GM23338 (cell line): ENCODE data around the gene CA12. TPM values are rescaled to one million over a fixed set of nuclear protein-coding genes. Genes with fewer than 3 reads are reported as not detected.

Experiments
- ATAC-seq: fragments of 200-7000 bp; cut with Tn5 transposase; 3 replicates; pipeline ENCODE4 v1.9.1; 2020
- DNase-seq: peaks from one replicate; pipeline ENCODE4 v3.0.0-alpha.2; 2015; ENCODE audit warnings: low spot score
- H2AFZ ChIP-seq: fragments of 200-600 bp; sonication (generic); 2 replicates; pipeline ENCODE4 v1.8.0; 2016; ENCODE audit warnings: antibody characterized with exemption, mild to moderate bottlenecking, moderate library complexity
- H3F3A ChIP-seq: fragments of 200-600 bp; sonication (generic); replicated peaks from 2 replicates; pipeline ENCODE4 v1.8.0; 2017; ENCODE audit warnings: antibody characterized with exemption, mixed run types, low read depth
- H3K27ac ChIP-seq: fragments of 200-600 bp; sonication (generic); 2 replicates; pipeline ENCODE4 v1.6.1; 2016; ENCODE audit warnings: low read depth
- H3K27me3 ChIP-seq: fragments of 200-600 bp; sonication (generic); 2 replicates; pipeline ENCODE4 v1.8.0; 2016; ENCODE audit warnings: mild to moderate bottlenecking, mixed run types, moderate library complexity; ENCODE audit not compliant: insufficient read depth
- H3K36me3 ChIP-seq: fragments of 200-600 bp; sonication (generic); 2 replicates; pipeline ENCODE4 v1.8.0; 2016; ENCODE audit warnings: mild to moderate bottlenecking; ENCODE audit not compliant: insufficient read depth
- H3K4me1 ChIP-seq: fragments of 200-600 bp; sonication (generic); 2 replicates; pipeline ENCODE4 v1.8.0; 2016; ENCODE audit warnings: mild to moderate bottlenecking, moderate library complexity; ENCODE audit not compliant: insufficient read depth
- H3K4me2 ChIP-seq: fragments of 200-600 bp; sonication (generic); 2 replicates; pipeline ENCODE4 v1.7.1; 2017; ENCODE audit warnings: mixed run types
- H3K4me3 ChIP-seq: fragments of 200-600 bp; sonication (generic); 2 replicates; pipeline ENCODE4 v1.6.1; 2016; ENCODE audit warnings: mixed run types
- H3K79me2 ChIP-seq: fragments of 200-600 bp; sonication (generic); replicated peaks from 2 replicates; pipeline ENCODE4 v1.8.0; 2017; ENCODE audit warnings: mild to moderate bottlenecking; ENCODE audit not compliant: insufficient read depth
- H3K9me2 ChIP-seq: fragments of 200-600 bp; sonication (generic); 2 replicates; pipeline ENCODE4 v1.8.0; 2017; ENCODE audit not compliant: insufficient read depth
- H4K20me1 ChIP-seq: fragments of 200-600 bp; sonication (generic); replicated peaks from 2 replicates; pipeline ENCODE4 v1.8.0; 2017; ENCODE audit warnings: mild to moderate bottlenecking; ENCODE audit not compliant: insufficient read depth
- H3K27ac Mint-ChIP-seq: 2 replicates; pipeline ENCODE4 v1.8.0; 2020; ENCODE audit warnings: inconsistent platforms, mild to moderate bottlenecking, moderate library complexity, mixed read lengths
- H3K27me3 Mint-ChIP-seq: 3 replicates; pipeline ENCODE4 v1.8.0; 2022; ENCODE audit warnings: low read depth, mild to moderate bottlenecking, moderate library complexity, mixed read lengths, inconsistent platforms; ENCODE audit not compliant: insufficient read depth, poor library complexity
- H3K36me3 Mint-ChIP-seq: 3 replicates; pipeline ENCODE4 v1.8.0; 2021; ENCODE audit warnings: low read depth, mild to moderate bottlenecking, inconsistent platforms, moderate library complexity, mixed read lengths
- H3K4me1 Mint-ChIP-seq: 3 replicates; pipeline ENCODE4 v1.8.0; 2020; ENCODE audit warnings: mild to moderate bottlenecking, inconsistent platforms, mixed read lengths
- H3K4me3 Mint-ChIP-seq: 3 replicates; pipeline ENCODE4 v1.8.0; 2021; ENCODE audit warnings: moderate library complexity, mild to moderate bottlenecking, inconsistent platforms, mixed read lengths
- H3K9me3 Mint-ChIP-seq: 3 replicates; pipeline ENCODE4 v1.8.0; 2020; ENCODE audit warnings: moderate library complexity, mild to moderate bottlenecking, inconsistent platforms, mixed read lengths
- CREB1 ChIP-seq: fragments of 250-450 bp; sonication (Bioruptor Pico); IDR thresholded peaks from 2 replicates; pipeline ENCODE4 v1.5.0; 2020; ENCODE audit warnings: low read depth, mild to moderate bottlenecking, moderate library complexity
- ETS1 ChIP-seq: IDR thresholded peaks from 2 replicates; pipeline ENCODE4 v1.6.1; 2016; ENCODE audit warnings: antibody characterized with exemption
- EZH2 ChIP-seq: fragments of 200-600 bp; sonication (generic); IDR thresholded peaks from one replicate; pipeline ENCODE4 v1.8.0; 2017; ENCODE audit warnings: antibody characterized with exemption, mild to moderate bottlenecking, low read depth; ENCODE audit not compliant: unreplicated experiment
- EZH2phosphoT487 ChIP-seq: fragments of 200-600 bp; sonication (generic); IDR thresholded peaks from one replicate; pipeline ENCODE4 v1.8.1; 2018; ENCODE audit warnings: antibody characterized with exemption; ENCODE audit not compliant: unreplicated experiment
- JUNB ChIP-seq: IDR thresholded peaks from one replicate; pipeline ENCODE4 v1.6.1; 2016; ENCODE audit warnings: antibody characterized with exemption; ENCODE audit not compliant: unreplicated experiment
- NANOG ChIP-seq: IDR thresholded peaks from 2 replicates; pipeline ENCODE4 v1.6.1; 2016; ENCODE audit warnings: antibody characterized with exemption, borderline replicate concordance
- POLR2AphosphoS5 ChIP-seq: IDR thresholded peaks from 2 replicates; pipeline ENCODE4 v1.6.1; 2016; ENCODE audit warnings: antibody characterized with exemption, low read depth
- REST ChIP-seq: IDR thresholded peaks from one replicate; pipeline ENCODE4 v1.6.1; 2018; ENCODE audit warnings: antibody characterized with exemption; ENCODE audit not compliant: unreplicated experiment
- STAT1 ChIP-seq: IDR thresholded peaks from one replicate; pipeline ENCODE4 v1.6.1; 2016; ENCODE audit warnings: antibody characterized with exemption; ENCODE audit not compliant: unreplicated experiment
- ZNF114 ChIP-seq: fragments of 250-450 bp; sonication (Bioruptor Pico); IDR thresholded peaks from 2 replicates; pipeline ENCODE4 v1.5.0; 2020; ENCODE audit warnings: mild to moderate bottlenecking, moderate library complexity
- ZNF331 ChIP-seq: fragments of 250-450 bp; sonication (Bioruptor Pico); IDR thresholded peaks from 2 replicates; pipeline ENCODE4 v1.5.0; 2020; ENCODE audit warnings: low read depth, mild to moderate bottlenecking, moderate library complexity
- ZNF462 ChIP-seq: fragments of 250-450 bp; sonication (Bioruptor Pico); IDR thresholded peaks from 2 replicates; pipeline ENCODE4 v1.5.0; 2020; ENCODE audit warnings: mild to moderate bottlenecking, moderate library complexity
- polyA plus RNA-seq: library from polyadenylated mRNA; unstranded; fragments of >200 nt; fragmentation: Nextera tagmentation; extraction: Ambion mirVana; gene quantifications from 2 replicates; pipeline ENCODE4 v1.2.1, GENCODE V29; 2016
- total RNA-seq: library from RNA; depleted of rRNA; stranded (reverse); fragments of >200 nt; shearing (Covaris generic); gene quantifications from 2 replicates; pipeline ENCODE4 v1.2.3, GENCODE V29; 2014
- TF ChIP-seq, protein P1 (sequence below), 2 experiments: fragments of 200-600 bp in 1 of 2; sonication (generic) in 1 of 2; conservative IDR thresholded peaks; 2 replicates each; pipeline versions ENCODE4 v1.5.1 to v1.6.1; 2016 to 2017; ENCODE audit warnings: antibody characterized with exemption in 2 of 2, low read depth in 2 of 2, mild to moderate bottlenecking in 2 of 2, moderate library complexity in 1 of 2

Gene CA12
- total and polyA plus RNA-seq, 2 experiments from 2014 or later: 2.9 to 5.2 TPM

DNA sequence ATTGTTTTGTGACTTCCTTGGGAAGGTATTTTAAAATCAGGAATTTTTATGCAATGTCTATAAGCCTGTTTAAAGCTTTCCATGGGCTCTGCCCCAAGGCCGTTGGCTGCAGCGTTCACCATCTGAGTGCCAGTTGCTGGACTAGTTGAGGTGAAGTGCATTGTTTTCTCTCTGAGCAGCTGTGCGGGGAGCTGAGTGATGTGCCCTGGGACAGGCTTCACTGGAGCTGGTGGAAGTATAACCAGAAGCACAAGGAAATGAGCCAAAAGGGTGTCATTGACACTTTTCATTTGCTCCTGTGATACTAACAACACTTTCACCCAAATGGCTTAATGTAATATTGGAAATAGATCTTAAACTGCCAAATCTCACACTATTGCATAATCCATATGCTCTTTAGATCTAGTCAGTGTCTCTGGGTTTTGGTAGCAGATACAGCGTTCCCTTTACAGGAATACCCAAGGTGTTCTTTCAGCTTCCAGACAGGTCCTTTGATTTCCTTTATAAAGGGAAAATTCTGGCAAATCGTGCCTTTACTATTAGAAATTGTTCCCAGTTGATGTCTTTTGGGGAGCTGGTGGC is 75.1 kb downstream of the CA12 start:
- H2AFZ ChIP-seq: no peak overlapping the region
- no peaks in the 10 kb centered on the region for H3K9me2 ChIP-seq
- H3K79me2 ChIP-seq: no peaks in the 10 kb centered on the region
- no peak for ATAC-seq
- H3K27ac ChIP-seq: no peak overlapping the region
- peaks cover 6% of the 10 kb centered on the region; the same call in 1 of the 2 replicates for H3K4me1 ChIP-seq
- H3K4me3 Mint-ChIP-seq: no peak overlapping the region
- H3K36me3 ChIP-seq: no peaks in the 10 kb centered on the region
- H3K9me3 Mint-ChIP-seq: peaks cover 3% of the 10 kb centered on the region; the same call in 2 of the 3 replicates
- H3K36me3 Mint-ChIP-seq: peaks cover 8% of the 10 kb centered on the region; the same call in 2 of the 3 replicates
- peaks cover 17% of the 10 kb centered on the region for H3K4me1 Mint-ChIP-seq
- no peaks in the 10 kb centered on the region for H3F3A ChIP-seq
- TF ChIP-seq ZNF462 (CRISPR knock-in tag): no peak
- no peak for TF ChIP-seq NANOG
- TF ChIP-seq CREB1 (CRISPR knock-in tag): no peak
- TF ChIP-seq STAT1: no peak
- TF ChIP-seq ZNF114 (CRISPR knock-in tag): no peak
- no peak for TF ChIP-seq JUNB
- no peak for TF ChIP-seq ETS1
- TF ChIP-seq EZH2phosphoT487: no peak
- no peak for TF ChIP-seq POLR2AphosphoS5
- TF ChIP-seq, protein P1, sequence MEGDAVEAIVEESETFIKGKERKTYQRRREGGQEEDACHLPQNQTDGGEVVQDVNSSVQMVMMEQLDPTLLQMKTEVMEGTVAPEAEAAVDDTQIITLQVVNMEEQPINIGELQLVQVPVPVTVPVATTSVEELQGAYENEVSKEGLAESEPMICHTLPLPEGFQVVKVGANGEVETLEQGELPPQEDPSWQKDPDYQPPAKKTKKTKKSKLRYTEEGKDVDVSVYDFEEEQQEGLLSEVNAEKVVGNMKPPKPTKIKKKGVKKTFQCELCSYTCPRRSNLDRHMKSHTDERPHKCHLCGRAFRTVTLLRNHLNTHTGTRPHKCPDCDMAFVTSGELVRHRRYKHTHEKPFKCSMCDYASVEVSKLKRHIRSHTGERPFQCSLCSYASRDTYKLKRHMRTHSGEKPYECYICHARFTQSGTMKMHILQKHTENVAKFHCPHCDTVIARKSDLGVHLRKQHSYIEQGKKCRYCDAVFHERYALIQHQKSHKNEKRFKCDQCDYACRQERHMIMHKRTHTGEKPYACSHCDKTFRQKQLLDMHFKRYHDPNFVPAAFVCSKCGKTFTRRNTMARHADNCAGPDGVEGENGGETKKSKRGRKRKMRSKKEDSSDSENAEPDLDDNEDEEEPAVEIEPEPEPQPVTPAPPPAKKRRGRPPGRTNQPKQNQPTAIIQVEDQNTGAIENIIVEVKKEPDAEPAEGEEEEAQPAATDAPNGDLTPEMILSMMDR (conservative IDR thresholded peaks at IDR 0.05; ENCODE audit: low read depth in 2 of 2): no peak
- no peak for TF ChIP-seq EZH2
- TF ChIP-seq ZNF331 (CRISPR knock-in tag): no peak
- no peak for TF ChIP-seq REST
- no peaks in the 10 kb centered on the region for H4K20me1 ChIP-seq
- no peak overlapping the region for H3K4me3 ChIP-seq
- H3K4me2 ChIP-seq: no peak overlapping the region
- peaks cover 2% of the 10 kb centered on the region for H3K27me3 Mint-ChIP-seq
- no peak for DNase-seq
- H3K27ac Mint-ChIP-seq: no peak overlapping the region
- no peaks in the 10 kb centered on the region for H3K27me3 ChIP-seq
